OCI-LY7 (cell line): ENCODE results near the gene TXNRD1. TPM values are rescaled to one million over a fixed set of nuclear protein-coding genes. Genes with fewer than 3 reads are reported as not detected.
"Not testable (repeated sequence)": the region's sequence is repeated elsewhere in the genome, so short reads cannot be mapped to it uniquely, and the experiment has no call there.

Experiments
- BruUV-seq: library from RNA; stranded (reverse); fragments of 400-500 nt; replicated peaks from 2 replicates; lab custom pipeline; 2021; lab: Mats Ljungman, UMichigan
- CTCF ChIA-PET: fragments of 300-600 bp; sonication (Branson Sonifier 250); formaldehyde crosslinking; loops from one replicate; lab custom pipeline; 2022; ENCODE audit warnings: antibody characterized with exemption; ENCODE audit not compliant: unreplicated experiment; lab: Charles Lee
- POLR2A ChIA-PET: fragments of 300-600 bp; sonication (Branson Sonifier 250); formaldehyde crosslinking; loops from one replicate; lab custom pipeline; 2022; ENCODE audit warnings: antibody characterized with exemption; lab: Charles Lee
- DNase-seq: peaks from one replicate; pipeline ENCODE4 v3.0.0-alpha.2; 2015; ENCODE audit warnings: low spot score
- H2AFZ ChIP-seq: fragments of 200-600 bp; sonication (generic), shearing (Covaris generic); 2 replicates; pipeline ENCODE4 v1.6.1; 2014; ENCODE audit warnings: mild to moderate bottlenecking, antibody characterized with exemption, low read length, moderate library complexity
- H3K27ac ChIP-seq: fragments of 200-600 bp; sonication (generic); 2 replicates; pipeline ENCODE4 v1.5.1; 2014; ENCODE audit warnings: mixed run types, low read depth, mild to moderate bottlenecking, moderate library complexity, low read length, inconsistent platforms; ENCODE audit not compliant: poor library complexity, severe bottlenecking
- H3K36me3 ChIP-seq: fragments of 200-600 bp; sonication (generic); 2 replicates; pipeline ENCODE4 v1.6.1; 2014; ENCODE audit warnings: mild to moderate bottlenecking, antibody characterized with exemption, low read length, moderate library complexity, mixed read lengths; ENCODE audit not compliant: insufficient read depth
- H3K4me1 ChIP-seq: fragments of 200-600 bp; sonication (generic); 2 replicates; pipeline ENCODE4 v1.5.1; 2014; ENCODE audit warnings: mild to moderate bottlenecking, low read length; ENCODE audit not compliant: insufficient read depth, poor library complexity, severe bottlenecking
- H3K4me2 ChIP-seq: fragments of 200-600 bp; sonication (generic); 2 replicates; pipeline ENCODE4 v1.6.1; 2014; ENCODE audit warnings: mild to moderate bottlenecking, low read length
- H3K4me3 ChIP-seq: fragments of 200-600 bp; sonication (generic); 2 replicates; pipeline ENCODE4 v1.5.1; 2014; ENCODE audit warnings: mild to moderate bottlenecking, low read depth, low read length; ENCODE audit not compliant: poor library complexity, severe bottlenecking
- H3K79me2 ChIP-seq: fragments of 200-600 bp; sonication (generic); 2 replicates; pipeline ENCODE4 v1.6.1; 2016; ENCODE audit warnings: low read depth, mild to moderate bottlenecking, low read length, moderate library complexity, mixed read lengths; ENCODE audit not compliant: insufficient read depth
- H3K9me2 ChIP-seq: fragments of 200-600 bp; sonication (generic); 2 replicates; pipeline ENCODE4 v1.6.1; 2016; ENCODE audit warnings: mild to moderate bottlenecking, low read length, mixed read lengths; ENCODE audit not compliant: insufficient read depth
- H3K9me3 ChIP-seq: fragments of 200-600 bp; sonication (generic); 2 replicates; pipeline ENCODE4 v1.6.1; 2014; ENCODE audit warnings: mild to moderate bottlenecking, mixed run types, low read length, mixed read lengths
- H4K20me1 ChIP-seq: fragments of 200-600 bp; sonication (generic); 2 replicates; pipeline ENCODE4 v1.6.1; 2014; ENCODE audit warnings: mild to moderate bottlenecking, antibody characterized with exemption, low read length, moderate library complexity, mixed read lengths; ENCODE audit not compliant: insufficient read depth
- CTCF ChIP-seq: fragments of 200-600 bp; sonication (generic); conservative IDR thresholded peaks from 2 replicates; pipeline ENCODE4 v1.5.1; 2014; ENCODE audit warnings: mild to moderate bottlenecking, antibody characterized with exemption, low read length, moderate library complexity, mixed read lengths
- EZH2phosphoT487 ChIP-seq: fragments of 200-600 bp; sonication (generic); IDR thresholded peaks from 2 replicates; pipeline ENCODE4 v1.6.1; 2018; ENCODE audit warnings: low read depth, borderline replicate concordance, mild to moderate bottlenecking, mixed run types, antibody characterized with exemption, low read length, moderate library complexity, mixed read lengths
- intact Hi-C: fragments of 100-400 bp; cut with micrococcal nuclease; formaldehyde crosslinking; loops from one replicate; pipeline ENCODE4 v1.10.0; 2022; ENCODE audit not compliant: unreplicated experiment
- total RNA-seq, 2 experiments: library from RNA; depleted of rRNA in 1 of 2; stranded (reverse); fragments of >200 nt in 1 of 2; shearing (Covaris generic) in 1 of 2; gene quantifications; 2 replicates each; pipeline ENCODE4 v1.2.3, GENCODE V29; 2014 to 2022

TXNRD1 gene
- total RNA-seq, 2 experiments from 2014 or later = 117 to 132 TPM

- H4K20me1 ChIP-seq = no peaks in the 10 kb centered on the region
- H3K9me2 ChIP-seq = no peaks in the 10 kb centered on the region
- no peak overlapping the region for H3K27ac ChIP-seq
- no peak overlapping the region for H2AFZ ChIP-seq
- no peak for DNase-seq
- BruUV-seq = no TSS peak
- H3K4me3 ChIP-seq = no peak overlapping the region
- H3K4me2 ChIP-seq = no peak overlapping the region
- no peaks in the 10 kb centered on the region for H3K9me3 ChIP-seq
- H3K36me3 ChIP-seq = peaks cover 92% of the 10 kb centered on the region
- ChIA-PET CTCF (no interaction called here), POLR2A (interaction anchor here (0.7 to 1.2 kb wide), 3 partner anchors 12 to 41 kb away, joined by 3 to 4 read pairs (median 3); no protein-coding TSS in a partner anchor)
- peaks cover 10% of the 10 kb centered on the region; the same call in 1 of the 2 replicates for H3K79me2 ChIP-seq
- intact Hi-C loops = no loop called here
- no peaks in the 10 kb centered on the region for H3K4me1 ChIP-seq
- TF ChIP-seq EZH2phosphoT487 (no peak), CTCF (no peak)
Observed at GRCh38 chr12:104329707-104330532, 114.3 kb downstream of the TXNRD1 start.

GRCh38 chr12:104331376-104331775 lies 115.8 kb downstream of the TXNRD1 start:
- Histone ChIP-seq H3K9me2 (no peaks in the 10 kb centered on the region), H2AFZ (no peak overlapping the region), H3K4me1 (no peaks in the 10 kb centered on the region), H3K4me3 (no peak overlapping the region), H3K36me3 (peaks cover 92% of the 10 kb centered on the region), H3K9me3 (no peaks in the 10 kb centered on the region), H3K27ac (no peak overlapping the region), H4K20me1 (no peaks in the 10 kb centered on the region), H3K79me2 (peaks cover 10% of the 10 kb centered on the region; the same call in 1 of the 2 replicates), H3K4me2 (no peak overlapping the region)
- POLR2A ChIA-PET = interaction anchor here (1.2 kb wide), 1 partner anchor 25 kb away, joined by 4 read pairs; no protein-coding TSS in a partner anchor
- CTCF ChIA-PET = no interaction called here
- no TSS peak for BruUV-seq
- no peak for DNase-seq
- intact Hi-C loops = no loop called here
- TF ChIP-seq EZH2phosphoT487 = no peak

GRCh38 chr12:104332273-104332672 lies 116.7 kb downstream of the TXNRD1 start:
- H2AFZ ChIP-seq, POLR2A ChIA-PET, H3K9me3 ChIP-seq, CTCF ChIA-PET, H3K27ac ChIP-seq, intact Hi-C loops, H3K9me2 ChIP-seq, DNase-seq, H3K4me2 ChIP-seq, BruUV-seq, H3K4me3 ChIP-seq, H3K4me1 ChIP-seq, H3K79me2 ChIP-seq, H4K20me1 ChIP-seq: not testable (repeated sequence)
- H3K36me3 ChIP-seq = peaks cover 92% of the 10 kb centered on the region
